ENCODE measurements around the gene ARL17B. TPM values are rescaled to one million over a fixed set of nuclear protein-coding genes. Genes with fewer than 3 reads are reported as not detected.
A peak's percentile ranks its signal among the peaks of the same experiment; 100 is the strongest.
"Not testable (repeated sequence)": the region's sequence is repeated elsewhere in the genome, so short reads cannot be mapped to it uniquely, and the experiment has no call there.

Gene ARL17B
- total and polyA plus RNA-seq, 2 donors (not counting 1 experiment from before 2014, with no cell fraction given): 6.1 to 6.9 TPM

GRCh38 chr17:46266063-46266655 lies 95.4 kb downstream of the ARL17B start:
- not testable (repeated sequence) for H4K20me1 ChIP-seq (ENCODE audit: control insufficient read depth, extremely low read depth, insufficient read depth, low read length); H3K27me3 ChIP-seq (ENCODE audit: control insufficient read depth, insufficient read depth, low read length); H3K9me3 ChIP-seq (ENCODE audit: control insufficient read depth, insufficient read depth, low read depth, low read length); H3K4me1 ChIP-seq (ENCODE audit: control insufficient read depth, extremely low read depth, insufficient read depth, low read length); H3K36me3 ChIP-seq (ENCODE audit: control insufficient read depth, insufficient read depth, low read length); H3K79me2 ChIP-seq (ENCODE audit: control insufficient read depth, insufficient read depth, low read length)
- H2AFZ ChIP-seq (ENCODE audit: low read length): peak overlapping the region; percentile 85
- peak overlapping the region; percentile 32 to 60 (median 43) for H3K4me3 ChIP-seq (replicated peaks in 1 of 4; ENCODE audit: control extremely low read depth in 1 of 4, insufficient read depth in 1 of 4, low read depth in 3 of 4, low read length in 4 of 4)
- peak overlapping the region; percentile 73 for H3K27ac ChIP-seq (ENCODE audit: insufficient read depth, low read length)
- peak; percentile 28 to 54 for DNase-seq (ENCODE audit: low read depth in 2 of 2)
- peak in 1 of 2 donors; percentile 10 for TF ChIP-seq CTCF (conservative IDR thresholded peaks at IDR 0.05 in 1 of 2, IDR thresholded peaks at IDR 0.05 in 1 of 2; ENCODE audit: low read depth in 1 of 2, low read length in 2 of 2)
- H3K9ac ChIP-seq (ENCODE audit: insufficient read depth, low read length): peak overlapping the region; percentile 64
- H3K4me2 ChIP-seq (ENCODE audit: extremely low read depth, insufficient read depth, low read length): peak overlapping the region; percentile 76

- no peaks in the 10 kb centered on the region for H3K9me3 ChIP-seq (ENCODE audit: control insufficient read depth, insufficient read depth, low read depth, low read length)
- H3K27ac ChIP-seq (ENCODE audit: insufficient read depth, low read length): no peak overlapping the region
- no peaks in the 10 kb centered on the region for H4K20me1 ChIP-seq (ENCODE audit: control insufficient read depth, extremely low read depth, insufficient read depth, low read length)
- H2AFZ ChIP-seq (ENCODE audit: low read length): no peak overlapping the region
- H3K4me3 ChIP-seq (replicated peaks in 1 of 4; ENCODE audit: control extremely low read depth in 1 of 4, insufficient read depth in 1 of 4, low read depth in 3 of 4, low read length in 4 of 4): no peak overlapping the region
- H3K79me2 ChIP-seq (ENCODE audit: control insufficient read depth, insufficient read depth, low read length): no peaks in the 10 kb centered on the region
- no peaks in the 10 kb centered on the region for H3K27me3 ChIP-seq (ENCODE audit: control insufficient read depth, insufficient read depth, low read length)
- H3K9ac ChIP-seq (ENCODE audit: insufficient read depth, low read length): no peak overlapping the region
- H3K4me1 ChIP-seq (ENCODE audit: control insufficient read depth, extremely low read depth, insufficient read depth, low read length): peaks cover 7% of the 10 kb centered on the region
- no peak overlapping the region for H3K4me2 ChIP-seq (ENCODE audit: extremely low read depth, insufficient read depth, low read length)
- H3K36me3 ChIP-seq (ENCODE audit: control insufficient read depth, insufficient read depth, low read length): no peaks in the 10 kb centered on the region
- peak; percentile 74 to 90 for DNase-seq (ENCODE audit: low read depth in 2 of 2)
- TF ChIP-seq CTCF (conservative IDR thresholded peaks at IDR 0.05 in 1 of 2, IDR thresholded peaks at IDR 0.05 in 1 of 2; ENCODE audit: low read depth in 1 of 2, low read length in 2 of 2): no peak
- TF ChIP-seq EZH2 (IDR thresholded peaks at IDR 0.05; ENCODE audit: low read length, missing control alignments): no peak
Observed at GRCh38 chr17:46264456-46265198, 96.9 kb downstream of the ARL17B start.

GRCh38 chr17:46262271-46262670 lies 99.3 kb downstream of the ARL17B start:
- Histone ChIP-seq H3K79me2 (ENCODE audit: control insufficient read depth, insufficient read depth, low read length) (no peaks in the 10 kb centered on the region), H4K20me1 (ENCODE audit: control insufficient read depth, extremely low read depth, insufficient read depth, low read length) (no peaks in the 10 kb centered on the region), H3K4me1 (ENCODE audit: control insufficient read depth, extremely low read depth, insufficient read depth, low read length) (peaks cover 7% of the 10 kb centered on the region), H3K36me3 (ENCODE audit: control insufficient read depth, insufficient read depth, low read length) (no peaks in the 10 kb centered on the region), H3K9ac (ENCODE audit: insufficient read depth, low read length) (no peak overlapping the region), H3K9me3 (ENCODE audit: control insufficient read depth, insufficient read depth, low read depth, low read length) (no peaks in the 10 kb centered on the region), H2AFZ (ENCODE audit: low read length) (no peak overlapping the region), H3K4me2 (ENCODE audit: extremely low read depth, insufficient read depth, low read length) (no peak overlapping the region), H3K4me3 (replicated peaks in 1 of 4; ENCODE audit: control extremely low read depth in 1 of 4, insufficient read depth in 1 of 4, low read depth in 3 of 4, low read length in 4 of 4) (no peak overlapping the region), H3K27ac (ENCODE audit: insufficient read depth, low read length) (no peak overlapping the region), H3K27me3 (ENCODE audit: control insufficient read depth, insufficient read depth, low read length) (no peaks in the 10 kb centered on the region)
- no peak for DNase-seq (ENCODE audit: low read depth in 2 of 2)
- TF ChIP-seq CTCF (conservative IDR thresholded peaks at IDR 0.05 in 1 of 2, IDR thresholded peaks at IDR 0.05 in 1 of 2; ENCODE audit: low read depth in 1 of 2, low read length in 2 of 2) (no peak), EZH2 (IDR thresholded peaks at IDR 0.05; ENCODE audit: low read length, missing control alignments) (no peak)

- H3K4me1 ChIP-seq (ENCODE audit: control insufficient read depth, extremely low read depth, insufficient read depth, low read length); H3K27ac ChIP-seq (ENCODE audit: insufficient read depth, low read length); H3K27me3 ChIP-seq (ENCODE audit: control insufficient read depth, insufficient read depth, low read length); H3K9me3 ChIP-seq (ENCODE audit: control insufficient read depth, insufficient read depth, low read depth, low read length); H3K79me2 ChIP-seq (ENCODE audit: control insufficient read depth, insufficient read depth, low read length); H3K9ac ChIP-seq (ENCODE audit: insufficient read depth, low read length); H4K20me1 ChIP-seq (ENCODE audit: control insufficient read depth, extremely low read depth, insufficient read depth, low read length); H3K36me3 ChIP-seq (ENCODE audit: control insufficient read depth, insufficient read depth, low read length); H2AFZ ChIP-seq (ENCODE audit: low read length): not testable (repeated sequence)
- Histone ChIP-seq H3K4me3 (replicated peaks in 1 of 4; ENCODE audit: control extremely low read depth in 1 of 4, insufficient read depth in 1 of 4, low read depth in 3 of 4, low read length in 4 of 4) (peak overlapping the region in 1 of 4 experiments; percentile 35), H3K4me2 (ENCODE audit: extremely low read depth, insufficient read depth, low read length) (peak overlapping the region; percentile 48)
- DNase-seq (ENCODE audit: low read depth in 2 of 2): peak in 1 of 2 donors; percentile 6
Observed at GRCh38 chr17:46259845-46260661, 101.5 kb downstream of the ARL17B start.
